Activated T-cell treated with anti-CD3 and anti-CD28 coated beads for 1 hour (primary cell): ENCODE measurements around the gene RASAL2.

Experiments
- DNase-seq: peaks from one replicate; pipeline ENCODE4 v3.0.0-alpha.2; 2020; ENCODE audit warnings: low read depth

Gene RASAL2

GRCh38 chr1:178513278-178513983 is 419.5 kb downstream of the RASAL2 start:
- no peak for DNase-seq

- DNase-seq: no peak
These were observed 422.2 kb downstream of the RASAL2 start for GRCh38 chr1:178516110-178516509.

- no peak for DNase-seq
These were observed 425.0 kb downstream of the RASAL2 start for GRCh38 chr1:178518894-178519293.

- DNase-seq: no peak
These were observed 426.9 kb downstream of the RASAL2 start for GRCh38 chr1:178520803-178521202.

- DNase-seq: no peak
These were observed 427.3 kb downstream of the RASAL2 start for GRCh38 chr1:178521241-178521640.

GRCh38 chr1:178527117-178527516 is 433.2 kb downstream of the RASAL2 start:
- DNase-seq: no peak

- DNase-seq: no peak
These were observed 434.5 kb downstream of the RASAL2 start for GRCh38 chr1:178528228-178528952.

- no peak for DNase-seq
These were observed 435.0 kb downstream of the RASAL2 start for GRCh38 chr1:178528953-178529335.

GRCh38 chr1:178529364-178530036 is 435.6 kb downstream of the RASAL2 start:
- no peak for DNase-seq

GRCh38 chr1:178530037-178530402 is 436.1 kb downstream of the RASAL2 start:
- DNase-seq: no peak

GRCh38 chr1:178530502-178530901 is 436.6 kb downstream of the RASAL2 start:
- DNase-seq: no peak

GRCh38 chr1:178531887-178532286 is 438.0 kb downstream of the RASAL2 start:
- DNase-seq: no peak

GRCh38 chr1:178532392-178532791 is 438.5 kb downstream of the RASAL2 start:
- peak; percentile 73 for DNase-seq

GRCh38 chr1:178533121-178533946 is 439.4 kb downstream of the RASAL2 start:
- DNase-seq: no peak
